GM18508 (cell line): Measurements from ENCODE around the gene RAB19.
"Not testable (repeated sequence)": the region's sequence is repeated elsewhere in the genome, so short reads cannot be mapped to it uniquely, and the experiment has no call there.

Experiments used
- ATAC-seq: cut with Tn5 transposase; IDR thresholded peaks from one replicate; pipeline ENCODE4 v1.9.1; 2021; ENCODE audit warnings: moderate number of reproducible peaks; ENCODE audit not compliant: insufficient read depth, unreplicated experiment

RAB19 gene

DNA sequence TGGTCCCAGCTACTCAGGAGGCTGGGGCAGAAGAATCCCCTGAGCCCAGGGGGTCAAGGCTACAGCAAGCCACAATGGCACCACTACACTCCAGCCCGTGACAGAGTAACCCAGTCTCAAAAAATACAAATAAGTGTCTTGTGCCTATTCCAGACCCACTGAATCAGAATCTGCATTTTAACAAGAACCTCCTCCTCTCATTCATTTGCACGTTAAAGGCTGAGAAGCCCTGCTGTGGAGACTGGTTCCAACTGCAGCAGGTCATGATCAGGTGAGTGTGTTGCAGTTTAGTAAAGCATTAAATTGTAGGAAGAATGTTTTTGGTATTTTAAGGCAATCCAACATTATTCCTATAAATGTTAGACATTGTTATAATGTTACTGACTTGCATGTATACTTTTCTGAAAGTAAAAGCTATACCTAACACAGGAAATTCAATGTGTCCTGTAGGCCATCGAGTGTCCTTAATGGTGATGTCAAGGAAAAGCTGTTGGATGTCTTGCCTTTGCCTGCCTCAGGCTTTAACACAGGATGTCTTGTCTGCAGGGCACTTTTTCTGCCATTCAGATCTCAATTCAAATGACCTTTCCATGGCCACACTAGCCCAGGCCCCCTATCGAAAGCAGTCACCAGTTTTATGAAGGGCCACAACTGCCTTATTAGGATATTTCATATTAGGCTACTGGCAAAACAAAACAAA, 45.1 kb downstream of the RAB19 start:
- ATAC-seq = no peak

DNA sequence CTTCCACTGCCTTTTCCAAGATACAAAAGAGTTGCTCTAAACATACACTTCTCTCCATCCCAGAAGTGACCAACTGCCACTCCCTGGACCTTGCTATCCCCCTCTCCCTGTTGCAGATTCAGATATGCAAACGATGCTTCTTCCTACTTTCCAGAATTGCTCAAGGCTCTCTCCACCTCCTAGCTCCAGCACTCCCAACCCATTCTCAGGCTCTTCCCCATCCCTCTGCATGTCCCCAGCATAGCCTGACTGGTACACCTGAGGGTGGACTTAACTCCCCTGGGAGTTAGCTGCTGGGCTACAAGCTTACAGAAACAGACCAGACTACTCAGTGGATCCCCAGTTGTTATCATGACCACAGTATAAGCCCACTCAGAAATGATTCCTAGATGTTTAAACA, 47.9 kb downstream of the RAB19 start:
- no peak for ATAC-seq

- ATAC-seq = no peak
Observed at GRCh38 chr7:140453273-140453672, 49.4 kb downstream of the RAB19 start.

- ATAC-seq = not testable (repeated sequence)
Observed at GRCh38 chr7:140453785-140454656, 50.2 kb downstream of the RAB19 start.

DNA sequence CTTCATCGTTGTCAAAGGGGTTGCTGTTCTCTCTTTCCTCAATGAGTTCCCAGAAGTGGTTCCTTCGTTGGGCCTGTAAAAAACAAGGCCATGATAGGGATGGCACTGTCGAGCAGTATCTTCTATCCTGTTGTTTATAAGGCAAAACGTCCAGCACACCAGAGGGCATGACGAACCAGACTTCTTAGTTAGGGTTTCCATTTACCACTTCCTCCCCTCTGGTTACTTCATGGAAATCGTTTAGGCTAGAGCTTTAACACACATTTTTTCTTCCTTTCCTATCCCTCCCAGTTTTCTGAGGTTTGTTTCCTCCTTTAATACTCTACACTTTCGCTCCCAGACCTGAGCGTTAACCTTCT, 50.8 kb downstream of the RAB19 start:
- no peak for ATAC-seq

DNA sequence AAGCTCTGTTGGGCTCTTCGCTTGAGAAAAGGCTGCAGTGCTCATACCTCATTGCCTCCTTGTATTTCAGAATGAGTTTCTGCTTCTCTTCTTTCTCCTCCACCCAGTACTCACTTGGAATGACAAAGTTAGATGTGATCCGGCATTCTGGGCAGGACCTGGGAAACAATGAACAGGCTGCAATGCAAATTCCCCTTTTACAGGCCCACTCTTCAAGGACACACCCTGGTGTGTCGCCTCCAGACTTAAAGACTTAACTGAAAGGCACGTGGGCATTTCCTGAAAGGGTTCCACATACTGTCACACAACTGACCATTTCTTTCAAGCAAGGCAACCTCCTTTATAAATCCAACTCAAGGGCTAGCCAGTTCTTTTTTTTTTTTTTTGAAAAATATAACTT, 51.9 kb downstream of the RAB19 start:
- no peak for ATAC-seq

GRCh38 chr7:140456551-140457051, 52.7 kb downstream of the RAB19 start:
- no peak for ATAC-seq

GRCh38 chr7:140458201-140458600, 54.3 kb downstream of the RAB19 start:
- ATAC-seq = no peak

DNA sequence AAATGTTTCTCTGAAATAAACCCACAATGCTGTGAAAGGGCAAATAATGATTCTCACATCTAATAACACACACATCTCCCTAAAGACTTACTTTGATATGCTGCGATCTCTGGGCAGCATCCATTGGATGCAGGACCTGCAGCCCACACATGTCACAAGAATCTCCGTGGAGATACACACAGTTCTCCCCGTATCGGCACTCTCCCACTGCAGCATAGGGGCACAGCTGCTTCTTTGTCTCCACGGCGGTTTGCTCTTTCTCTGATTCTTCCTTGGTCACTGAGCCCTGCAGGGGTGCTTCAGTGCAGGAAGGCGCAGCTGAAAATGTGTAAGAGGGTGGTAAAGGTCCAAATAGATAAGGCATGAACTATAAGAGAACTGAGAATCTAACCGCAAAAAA, 55.1 kb downstream of the RAB19 start:
- no peak for ATAC-seq

- ATAC-seq = no peak
Observed at GRCh38 chr7:140463111-140463510, 59.3 kb downstream of the RAB19 start.

DNA sequence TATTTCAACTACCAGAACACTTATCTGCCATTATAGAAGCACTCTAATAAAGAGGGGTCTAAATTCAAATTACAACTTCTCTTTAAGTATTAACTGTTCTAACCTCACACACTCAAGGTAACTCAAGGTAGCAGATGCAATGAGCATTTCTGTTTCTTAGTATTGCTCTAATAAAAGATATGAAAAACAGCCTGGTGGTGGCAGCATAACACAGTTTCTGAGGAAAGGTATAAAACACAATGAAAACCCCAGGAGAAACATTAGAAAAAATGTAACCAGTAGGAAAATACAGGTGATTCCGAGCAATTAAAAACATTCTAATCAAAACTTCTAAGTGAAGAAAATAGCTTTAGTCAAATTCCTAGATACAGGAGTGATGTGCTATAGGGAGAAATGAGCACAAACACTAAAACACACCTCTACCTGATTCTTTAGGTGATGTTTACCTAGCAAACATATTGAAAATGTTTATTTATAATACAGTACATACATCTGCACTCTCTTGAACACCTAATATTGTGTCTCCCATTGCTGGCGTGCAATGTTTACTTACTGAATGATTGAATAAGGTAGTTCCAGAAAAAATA, 72.0 kb downstream of the RAB19 start:
- ATAC-seq = no peak

GRCh38 chr7:140476698-140477261, 72.9 kb downstream of the RAB19 start:
- ATAC-seq = no peak
